AG04450 (cell line): ENCODE results near the gene CTU1. TPM values are rescaled to one million over a fixed set of nuclear protein-coding genes. Genes with fewer than 3 reads are reported as not detected.

ENCODE experiments used
- CTCF ChIA-PET: fragments of 300-600, 350-600 bp; formaldehyde crosslinking; extraction: SDS; loops from one replicate; lab custom pipeline; 2022; ENCODE audit warnings: antibody characterized with exemption, inconsistent platforms; lab: Charles Lee
- POLR2A ChIA-PET: fragments of 350-600 bp; formaldehyde crosslinking; extraction: SDS; loops from one replicate; lab custom pipeline; 2021; ENCODE audit warnings: antibody characterized with exemption, inconsistent platforms; lab: Yijun Ruan, JAX
- DNase-seq: peaks from one replicate; pipeline ENCODE4 v3.0.0-alpha.2; 2011; ENCODE audit warnings: low read depth, low spot score
- H3K27ac ChIP-seq: one replicate; pipeline ENCODE4 v1.5.1; 2012; ENCODE audit warnings: low read depth, low read length, control low read depth
- H3K27me3 ChIP-seq: one replicate; pipeline ENCODE4 v1.6.0; 2012; ENCODE audit warnings: low read length; ENCODE audit not compliant: control insufficient read depth, insufficient read depth
- H3K4me3 ChIP-seq: 2 replicates; pipeline ENCODE4 v1.5.1; 2011; ENCODE audit warnings: mild to moderate bottlenecking, low read depth, low read length, control low read depth
- H3K9me3 ChIP-seq: 2 replicates; pipeline ENCODE4 v1.5.1; 2012; ENCODE audit warnings: low read length; ENCODE audit not compliant: control insufficient read depth, insufficient read depth
- polyA plus RNA-seq: library from polyadenylated mRNA; depleted of rRNA; stranded (reverse); fragments of >200 nt; gene quantifications from 2 replicates; pipeline ENCODE4 v1.2.3, GENCODE V29; 2011
- TF ChIP-seq, protein P1 (sequence below): IDR thresholded peaks from 2 replicates; pipeline ENCODE4 v1.5.1; 2011; ENCODE audit warnings: low read depth, low read length, control low read depth, inconsistent platforms

The CTU1 gene
- polyA plus RNA-seq, 1 experiment = 1.7 TPM

GRCh38 chr19:51122112-51122981 is 14.1 kb upstream of the CTU1 start:
- H3K4me3 ChIP-seq = no peak overlapping the region

GRCh38 chr19:51121257-51121656 is 13.0 kb upstream of the CTU1 start:
- POLR2A ChIA-PET = no interaction called here
- CTCF ChIA-PET = no interaction called here
- Histone ChIP-seq H3K9me3 (no peaks in the 10 kb centered on the region), H3K27me3 (no peaks in the 10 kb centered on the region), H3K27ac (no peak overlapping the region), H3K4me3 (no peak overlapping the region)
- no peak for DNase-seq
- TF ChIP-seq, protein P1, sequence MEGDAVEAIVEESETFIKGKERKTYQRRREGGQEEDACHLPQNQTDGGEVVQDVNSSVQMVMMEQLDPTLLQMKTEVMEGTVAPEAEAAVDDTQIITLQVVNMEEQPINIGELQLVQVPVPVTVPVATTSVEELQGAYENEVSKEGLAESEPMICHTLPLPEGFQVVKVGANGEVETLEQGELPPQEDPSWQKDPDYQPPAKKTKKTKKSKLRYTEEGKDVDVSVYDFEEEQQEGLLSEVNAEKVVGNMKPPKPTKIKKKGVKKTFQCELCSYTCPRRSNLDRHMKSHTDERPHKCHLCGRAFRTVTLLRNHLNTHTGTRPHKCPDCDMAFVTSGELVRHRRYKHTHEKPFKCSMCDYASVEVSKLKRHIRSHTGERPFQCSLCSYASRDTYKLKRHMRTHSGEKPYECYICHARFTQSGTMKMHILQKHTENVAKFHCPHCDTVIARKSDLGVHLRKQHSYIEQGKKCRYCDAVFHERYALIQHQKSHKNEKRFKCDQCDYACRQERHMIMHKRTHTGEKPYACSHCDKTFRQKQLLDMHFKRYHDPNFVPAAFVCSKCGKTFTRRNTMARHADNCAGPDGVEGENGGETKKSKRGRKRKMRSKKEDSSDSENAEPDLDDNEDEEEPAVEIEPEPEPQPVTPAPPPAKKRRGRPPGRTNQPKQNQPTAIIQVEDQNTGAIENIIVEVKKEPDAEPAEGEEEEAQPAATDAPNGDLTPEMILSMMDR = no peak

More at GRCh38 chr19:51122112-51122981, 14.1 kb upstream of the CTU1 start:
- H3K27me3 ChIP-seq = no peaks in the 10 kb centered on the region
- POLR2A ChIA-PET = interaction anchor here (0.6 kb wide), 1 partner anchor 70 kb away, joined by 3 read pairs; no protein-coding TSS in a partner anchor
- no peaks in the 10 kb centered on the region for H3K9me3 ChIP-seq
- CTCF ChIA-PET = no interaction called here
- no peak for DNase-seq
- no peak overlapping the region for H3K27ac ChIP-seq
- TF ChIP-seq, protein P1 = no peak

GRCh38 chr19:51120160-51120559 is 12.0 kb upstream of the CTU1 start:
- peaks cover 4% of the 10 kb centered on the region for H3K27me3 ChIP-seq
- H3K27ac ChIP-seq = no peak overlapping the region
- no peak overlapping the region for H3K4me3 ChIP-seq
- CTCF ChIA-PET = no interaction called here
- no peaks in the 10 kb centered on the region for H3K9me3 ChIP-seq
- TF ChIP-seq, protein P1 = no peak
- no peak for DNase-seq
- POLR2A ChIA-PET = no interaction called here

GRCh38 chr19:51119611-51120010 is 11.4 kb upstream of the CTU1 start:
- ChIA-PET CTCF (no interaction called here), POLR2A (no interaction called here)
- TF ChIP-seq, protein P1 = no peak
- no peak overlapping the region for H3K27ac ChIP-seq
- no peak overlapping the region for H3K4me3 ChIP-seq
- DNase-seq = no peak
- peaks cover 4% of the 10 kb centered on the region for H3K27me3 ChIP-seq
- no peaks in the 10 kb centered on the region for H3K9me3 ChIP-seq

DNA sequence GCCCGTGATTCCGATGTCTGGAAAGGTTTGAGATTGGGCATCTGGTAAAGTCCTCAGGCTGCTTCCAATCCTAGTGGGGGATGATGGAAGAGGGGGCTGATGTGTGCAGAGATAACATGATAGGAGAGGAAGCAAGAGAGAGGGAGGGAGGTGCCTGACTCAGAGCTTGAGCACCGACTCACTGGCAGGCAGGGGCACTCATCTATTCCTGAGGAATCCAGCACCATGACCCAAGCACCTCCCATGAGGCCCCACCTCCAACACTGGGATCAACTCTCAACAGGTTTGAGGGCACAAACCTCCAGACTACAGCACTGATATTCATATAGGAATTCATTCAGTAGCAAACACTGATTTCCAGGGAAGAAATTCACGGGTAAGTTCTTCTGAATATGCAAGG is 10.9 kb upstream of the CTU1 start:
- POLR2A ChIA-PET = no interaction called here
- TF ChIP-seq, protein P1 = no peak
- DNase-seq = no peak
- Histone ChIP-seq H3K27me3 (peaks cover 8% of the 10 kb centered on the region), H3K9me3 (no peaks in the 10 kb centered on the region), H3K4me3 (no peak overlapping the region), H3K27ac (no peak overlapping the region)
- CTCF ChIA-PET = no interaction called here
